ENCODE measurements around the gene ABCC12.
"Not testable (repeated sequence)": the region's sequence is repeated elsewhere in the genome, so short reads cannot be mapped to it uniquely, and the experiment has no call there.

The ABCC12 gene

GRCh38 chr16:48181746-48182520, 26.1 kb upstream of the ABCC12 start:
- not testable (repeated sequence) for H3K4me3 Mint-ChIP-seq; H3K9me3 Mint-ChIP-seq; H3K4me1 Mint-ChIP-seq; H3K27ac Mint-ChIP-seq (ENCODE audit: low read depth); DNase-seq (ENCODE audit: low spot score in 2 of 2); ATAC-seq (replicated peaks; ENCODE audit: extremely low read depth, poor library complexity, severe bottlenecking); H3K36me3 Mint-ChIP-seq (ENCODE audit: insufficient read depth)
- H3K27me3 Mint-ChIP-seq, result peaks cover 11% of the 10 kb centered on the region

GRCh38 chr16:48180868-48181480, 25.2 kb upstream of the ABCC12 start:
- Mint-ChIP-seq H3K27ac (ENCODE audit: low read depth) (no peak overlapping the region), H3K4me1 (no peaks in the 10 kb centered on the region), H3K36me3 (ENCODE audit: insufficient read depth) (no peaks in the 10 kb centered on the region), H3K4me3 (no peak overlapping the region), H3K27me3 (peaks cover 20% of the 10 kb centered on the region), H3K9me3 (no peaks in the 10 kb centered on the region)
- DNase-seq (ENCODE audit: low spot score in 2 of 2), result no peak
- ATAC-seq (replicated peaks; ENCODE audit: extremely low read depth, poor library complexity, severe bottlenecking), result no peak

GRCh38 chr16:48176635-48177408, 21.0 kb upstream of the ABCC12 start:
- H3K4me3 Mint-ChIP-seq, result no peak overlapping the region

GRCh38 chr16:48173889-48174288, 18.1 kb upstream of the ABCC12 start:
- ATAC-seq (replicated peaks; ENCODE audit: extremely low read depth, poor library complexity, severe bottlenecking), result no peak
- Mint-ChIP-seq H3K4me1 (no peaks in the 10 kb centered on the region), H3K9me3 (no peaks in the 10 kb centered on the region), H3K27ac (ENCODE audit: low read depth) (no peak overlapping the region), H3K36me3 (ENCODE audit: insufficient read depth) (peaks cover 2% of the 10 kb centered on the region), H3K4me3 (no peak overlapping the region), H3K27me3 (peaks cover 34% of the 10 kb centered on the region)
- DNase-seq (ENCODE audit: low spot score in 2 of 2), result no peak

More at GRCh38 chr16:48176635-48177408, 21.0 kb upstream of the ABCC12 start:
- ATAC-seq (replicated peaks; ENCODE audit: extremely low read depth, poor library complexity, severe bottlenecking) (no peak), DNase-seq (ENCODE audit: low spot score in 2 of 2) (no peak)
- H3K36me3 Mint-ChIP-seq (ENCODE audit: insufficient read depth), result peaks cover 2% of the 10 kb centered on the region
- no peaks in the 10 kb centered on the region for H3K9me3 Mint-ChIP-seq
- H3K27me3 Mint-ChIP-seq, result peaks cover 34% of the 10 kb centered on the region
- H3K4me1 Mint-ChIP-seq, result no peaks in the 10 kb centered on the region
- H3K27ac Mint-ChIP-seq (ENCODE audit: low read depth), result no peak overlapping the region

GRCh38 chr16:48172682-48173081, 16.9 kb upstream of the ABCC12 start:
- H3K36me3 Mint-ChIP-seq (ENCODE audit: insufficient read depth), result peaks cover 2% of the 10 kb centered on the region
- H3K4me1 Mint-ChIP-seq, result no peaks in the 10 kb centered on the region
- H3K4me3 Mint-ChIP-seq, result no peak overlapping the region
- no peak for ATAC-seq (replicated peaks; ENCODE audit: extremely low read depth, poor library complexity, severe bottlenecking)
- H3K9me3 Mint-ChIP-seq, result no peaks in the 10 kb centered on the region
- H3K27me3 Mint-ChIP-seq, result peaks cover 31% of the 10 kb centered on the region
- H3K27ac Mint-ChIP-seq (ENCODE audit: low read depth), result no peak overlapping the region
- no peak for DNase-seq (ENCODE audit: low spot score in 2 of 2)

- H3K4me3 Mint-ChIP-seq, result no peak overlapping the region
These were observed 14.1 kb upstream of the ABCC12 start for GRCh38 chr16:48169896-48170295.

GRCh38 chr16:48168075-48168474, 12.3 kb upstream of the ABCC12 start:
- Mint-ChIP-seq H3K4me3 (no peak overlapping the region), H3K27ac (ENCODE audit: low read depth) (no peak overlapping the region), H3K27me3 (no peaks in the 10 kb centered on the region), H3K36me3 (ENCODE audit: insufficient read depth) (no peaks in the 10 kb centered on the region), H3K9me3 (no peaks in the 10 kb centered on the region), H3K4me1 (peaks cover 6% of the 10 kb centered on the region)
- no peak for DNase-seq (ENCODE audit: low spot score in 2 of 2)
- ATAC-seq (replicated peaks; ENCODE audit: extremely low read depth, poor library complexity, severe bottlenecking), result no peak

More at GRCh38 chr16:48169896-48170295, 14.1 kb upstream of the ABCC12 start:
- ATAC-seq (replicated peaks; ENCODE audit: extremely low read depth, poor library complexity, severe bottlenecking) (no peak), DNase-seq (ENCODE audit: low spot score in 2 of 2) (no peak)
- Mint-ChIP-seq H3K27ac (ENCODE audit: low read depth) (no peak overlapping the region), H3K9me3 (no peaks in the 10 kb centered on the region), H3K27me3 (peaks cover 9% of the 10 kb centered on the region), H3K4me1 (peaks cover 4% of the 10 kb centered on the region), H3K36me3 (ENCODE audit: insufficient read depth) (peaks cover 2% of the 10 kb centered on the region)

GRCh38 chr16:48166617-48167016, 10.8 kb upstream of the ABCC12 start:
- not testable (repeated sequence) for DNase-seq (ENCODE audit: low spot score in 2 of 2); H3K4me1 Mint-ChIP-seq; H3K27ac Mint-ChIP-seq (ENCODE audit: low read depth); ATAC-seq (replicated peaks; ENCODE audit: extremely low read depth, poor library complexity, severe bottlenecking); H3K9me3 Mint-ChIP-seq; H3K27me3 Mint-ChIP-seq; H3K36me3 Mint-ChIP-seq (ENCODE audit: insufficient read depth); H3K4me3 Mint-ChIP-seq

GRCh38 chr16:48165961-48166578, 10.3 kb upstream of the ABCC12 start:
- H3K4me3 Mint-ChIP-seq, result no peak overlapping the region
- no peak overlapping the region for H3K27ac Mint-ChIP-seq (ENCODE audit: low read depth)
- no peaks in the 10 kb centered on the region for H3K9me3 Mint-ChIP-seq
- no peaks in the 10 kb centered on the region for H3K36me3 Mint-ChIP-seq (ENCODE audit: insufficient read depth)
- DNase-seq (ENCODE audit: low spot score in 2 of 2) (no peak), ATAC-seq (replicated peaks; ENCODE audit: extremely low read depth, poor library complexity, severe bottlenecking) (no peak)
- peaks cover 6% of the 10 kb centered on the region for H3K4me1 Mint-ChIP-seq
- no peaks in the 10 kb centered on the region for H3K27me3 Mint-ChIP-seq

GRCh38 chr16:48164907-48165715, 9.3 kb upstream of the ABCC12 start:
- Mint-ChIP-seq H3K4me1 (peaks cover 6% of the 10 kb centered on the region), H3K36me3 (ENCODE audit: insufficient read depth) (no peaks in the 10 kb centered on the region), H3K27ac (ENCODE audit: low read depth) (no peak overlapping the region), H3K27me3 (no peaks in the 10 kb centered on the region), H3K4me3 (no peak overlapping the region), H3K9me3 (no peaks in the 10 kb centered on the region)
- DNase-seq (ENCODE audit: low spot score in 2 of 2) (peak; percentile 35 to 46), ATAC-seq (replicated peaks; ENCODE audit: extremely low read depth, poor library complexity, severe bottlenecking) (peak; percentile 64)

GRCh38 chr16:48162839-48163410, 7.1 kb upstream of the ABCC12 start:
- H3K4me1 Mint-ChIP-seq, result peaks cover 6% of the 10 kb centered on the region
- H3K4me3 Mint-ChIP-seq, result no peak overlapping the region
- no peaks in the 10 kb centered on the region for H3K36me3 Mint-ChIP-seq (ENCODE audit: insufficient read depth)
- no peak for ATAC-seq (replicated peaks; ENCODE audit: extremely low read depth, poor library complexity, severe bottlenecking)
- H3K9me3 Mint-ChIP-seq, result no peaks in the 10 kb centered on the region
- DNase-seq (ENCODE audit: low spot score in 2 of 2), result no peak
- H3K27me3 Mint-ChIP-seq, result peaks cover 5% of the 10 kb centered on the region
- H3K27ac Mint-ChIP-seq (ENCODE audit: low read depth), result no peak overlapping the region
